ENCODE results near the gene DCAF8L2.
"Not testable (repeated sequence)": the region's sequence is repeated elsewhere in the genome, so short reads cannot be mapped to it uniquely, and the experiment has no call there.

Gene DCAF8L2

DNA sequence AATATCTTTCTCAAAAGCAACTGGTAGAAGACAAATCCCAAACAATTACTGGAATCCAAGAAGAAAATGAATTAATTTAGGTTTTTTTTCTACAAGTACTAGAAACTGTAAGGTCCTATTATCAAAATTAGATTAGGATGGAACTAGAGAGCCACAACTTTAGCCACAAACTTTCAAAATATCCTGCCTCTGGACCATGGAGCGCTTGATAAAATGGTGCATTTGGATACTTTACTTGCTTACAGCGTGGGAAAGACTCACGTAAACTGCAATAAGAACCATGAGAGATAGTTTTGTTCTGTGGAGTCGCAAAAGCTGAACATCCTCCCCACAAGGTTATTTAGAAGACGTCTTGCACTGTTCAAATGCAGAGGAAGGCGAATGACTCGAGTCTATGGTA, at the start of gene DCAF8L2:
Gene DCAF8L2, plus strand, starts transcription at position 301 of the 400 bp plus-strand sequence. CDS start 156,552 bp downstream, outside the sequence.
- no peak for DNase-seq

- not testable (repeated sequence) for DNase-seq
Observed at GRCh38 chrX:27541161-27541560, 49.0 kb upstream of the DCAF8L2 start.

DNA sequence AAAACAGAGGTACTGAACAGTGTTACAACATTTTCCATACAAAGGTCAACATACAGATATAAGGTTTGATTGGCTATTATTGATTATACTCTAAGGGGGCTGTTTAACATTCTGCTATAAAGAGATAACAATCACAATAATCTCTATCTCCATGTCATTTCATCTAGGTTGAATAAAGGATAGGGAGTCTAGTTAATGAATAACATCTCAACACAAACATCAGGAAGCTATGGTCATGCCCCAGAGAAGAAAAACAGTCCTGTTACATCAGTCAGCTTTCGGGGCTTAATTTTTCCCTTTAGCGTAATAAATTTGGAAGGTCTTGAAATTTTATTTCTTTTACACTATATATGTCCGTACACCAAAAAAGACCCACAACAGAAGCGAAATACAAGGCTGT, 41.5 kb upstream of the DCAF8L2 start:
- no peak for DNase-seq

DNA sequence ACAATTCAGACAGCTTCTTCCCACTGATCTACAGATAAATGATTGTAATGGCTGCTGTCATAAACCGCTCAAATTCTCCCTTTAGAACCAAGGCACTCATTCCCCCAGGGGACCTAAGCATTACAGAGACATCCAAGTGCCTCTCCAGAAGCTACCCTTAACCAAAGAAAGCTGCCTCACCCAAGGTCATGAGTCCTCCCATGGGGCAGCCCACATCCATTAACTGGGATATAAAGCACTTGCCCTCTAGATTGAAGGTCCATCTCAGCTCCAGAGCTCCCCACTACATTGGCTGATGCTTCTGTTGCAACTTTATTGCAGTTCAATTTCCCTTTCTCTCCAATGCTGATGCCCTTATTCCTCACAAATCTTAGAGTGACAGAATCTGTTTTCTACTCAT, 40.5 kb upstream of the DCAF8L2 start:
- no peak for DNase-seq

GRCh38 chrX:27555514-27555913, 34.6 kb upstream of the DCAF8L2 start:
- DNase-seq = peak in 1 of 2 donors; percentile 2

- DNase-seq = no peak
Observed at GRCh38 chrX:27565992-27566391, 24.2 kb upstream of the DCAF8L2 start.

- no peak for DNase-seq
Observed at GRCh38 chrX:27571164-27571563, 19.0 kb upstream of the DCAF8L2 start.

DNA sequence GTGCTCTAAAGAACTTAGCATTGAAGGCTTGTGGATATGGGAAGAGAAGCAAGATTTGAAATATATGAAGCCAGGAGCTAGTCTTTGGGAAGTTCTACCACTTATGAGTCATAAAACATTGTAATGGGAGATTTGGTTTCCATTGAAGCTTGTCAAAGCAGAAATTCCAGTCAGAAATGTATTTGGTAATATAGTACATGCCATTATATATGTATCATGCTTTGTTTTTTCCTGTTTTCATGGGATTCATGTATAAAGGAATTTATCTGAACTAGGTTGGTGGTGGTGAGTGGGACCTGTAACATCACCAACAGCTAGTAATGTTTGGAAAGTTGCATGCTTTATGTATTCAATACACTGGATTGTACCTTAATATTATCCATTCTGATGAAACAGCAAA, 14.6 kb upstream of the DCAF8L2 start:
- DNase-seq = no peak

GRCh38 chrX:27583976-27584375, 6.2 kb upstream of the DCAF8L2 start:
- no peak for DNase-seq

GRCh38 chrX:27591938-27592337, 1.8 kb downstream of the DCAF8L2 start:
- DNase-seq = no peak

DNA sequence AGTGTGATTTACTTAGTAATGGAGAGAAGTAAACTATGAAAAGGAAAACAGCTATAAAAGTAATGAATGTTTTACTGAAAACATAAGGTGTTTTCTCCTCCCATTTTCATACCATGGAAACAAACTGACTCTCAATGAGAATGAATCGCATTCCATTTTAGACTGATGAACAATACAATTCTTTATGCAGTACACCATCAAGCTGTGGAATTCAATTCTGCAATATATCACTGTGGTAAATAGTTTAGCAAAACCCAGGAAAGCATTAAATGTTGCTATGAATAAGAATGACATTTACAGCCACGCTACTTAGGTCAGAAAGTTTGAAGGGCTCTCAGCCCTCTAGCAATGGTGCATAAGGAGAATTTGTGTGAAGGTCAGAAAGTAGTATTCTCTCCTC, 7.4 kb downstream of the DCAF8L2 start:
- no peak for DNase-seq

DNA sequence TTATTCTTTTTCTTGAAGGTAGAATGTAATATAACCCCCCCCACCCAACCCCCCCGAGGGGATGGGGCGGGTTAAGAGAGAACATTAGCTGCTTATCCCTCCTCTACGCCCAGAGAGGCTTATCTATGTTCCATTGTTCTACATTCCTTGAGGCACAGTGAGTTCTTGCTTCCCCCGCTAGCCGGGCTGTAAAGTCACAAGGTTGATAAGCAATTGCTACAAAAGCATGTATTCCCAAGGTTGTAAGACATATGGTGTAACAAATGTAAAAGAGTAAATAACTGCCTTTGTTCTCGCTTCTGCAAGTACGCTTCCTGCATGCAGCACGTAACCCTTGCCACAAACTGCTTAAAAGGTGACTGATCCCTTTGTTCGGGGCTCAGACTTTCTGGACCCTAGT, 8.2 kb downstream of the DCAF8L2 start:
- DNase-seq = no peak

GRCh38 chrX:27599928-27600327, 9.8 kb downstream of the DCAF8L2 start:
- DNase-seq = no peak

DNA sequence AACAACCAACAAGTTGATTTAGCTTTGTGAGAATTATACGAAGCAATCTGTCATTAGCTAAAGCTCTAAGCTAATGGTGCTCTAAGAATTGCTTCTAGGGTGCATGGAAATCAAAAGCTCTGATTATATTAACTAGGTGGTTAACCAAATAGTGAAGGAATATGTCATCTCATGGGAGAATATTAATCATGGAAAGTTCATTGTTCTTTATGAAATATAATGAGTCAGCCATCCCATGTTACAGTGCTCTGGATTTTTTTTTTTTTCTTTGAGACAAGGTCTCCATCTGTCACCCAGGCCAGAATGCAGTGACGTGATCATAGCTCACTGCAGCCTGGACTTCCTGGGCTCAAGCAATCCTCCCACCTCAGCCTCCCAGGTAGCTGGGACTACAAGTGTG, 10.5 kb downstream of the DCAF8L2 start:
- no peak for DNase-seq

DNA sequence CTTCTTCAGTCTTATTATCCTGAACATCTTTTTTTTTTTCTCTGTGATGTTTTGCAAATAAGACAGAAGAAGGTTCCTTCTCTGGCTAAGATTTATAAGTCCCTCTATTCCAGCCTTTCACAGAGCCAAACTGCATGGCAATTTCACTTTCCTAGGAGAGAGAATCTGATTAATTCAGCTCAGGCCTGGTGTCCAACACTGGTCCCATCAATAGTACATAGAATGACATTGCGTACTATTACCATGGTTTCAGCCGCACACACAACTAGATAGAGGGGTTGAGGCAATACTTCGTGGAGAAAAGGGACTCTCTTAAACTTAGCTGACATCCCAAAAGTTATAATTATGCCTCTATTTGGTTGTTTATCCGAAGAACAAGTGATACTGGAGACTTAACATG, 18.5 kb downstream of the DCAF8L2 start:
- DNase-seq = no peak

DNA sequence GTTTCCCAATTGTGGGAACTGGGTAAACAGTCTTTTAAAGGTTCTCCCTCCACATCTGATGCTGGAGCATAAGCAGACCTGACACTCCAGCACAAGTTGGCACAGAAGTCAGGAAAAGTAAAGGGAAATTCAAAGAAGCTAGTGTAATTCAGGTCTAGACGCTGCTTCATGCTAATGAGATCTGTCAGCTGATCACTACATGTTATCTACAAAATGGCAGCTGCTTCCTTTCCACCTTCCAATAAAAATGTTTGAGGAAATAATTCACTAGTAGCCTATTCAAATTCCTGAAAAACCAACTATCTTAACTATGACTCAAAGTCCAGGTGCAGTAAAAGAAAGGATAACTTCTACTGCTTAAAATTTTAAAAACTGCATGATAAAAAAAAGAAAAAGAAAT, 29.3 kb downstream of the DCAF8L2 start:
- DNase-seq = no peak

DNA sequence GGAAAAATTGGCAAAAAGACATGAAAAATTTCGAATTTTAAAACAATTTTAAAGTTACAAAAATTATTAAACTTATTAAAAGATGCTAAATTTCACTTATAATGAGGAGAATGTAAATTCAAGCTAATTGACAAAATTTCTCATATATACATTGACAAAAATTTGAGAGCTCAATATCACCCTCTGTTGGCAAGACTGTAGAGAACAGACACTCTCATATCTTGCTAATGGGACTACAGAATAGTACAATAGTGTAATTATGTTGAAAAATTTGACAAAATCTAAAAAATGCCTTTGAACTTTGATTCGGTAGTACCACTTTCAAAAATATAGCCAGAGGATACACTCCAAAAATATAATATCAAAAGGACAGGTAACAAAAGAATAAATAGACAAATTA, 29.8 kb downstream of the DCAF8L2 start:
- DNase-seq = no peak

DNA sequence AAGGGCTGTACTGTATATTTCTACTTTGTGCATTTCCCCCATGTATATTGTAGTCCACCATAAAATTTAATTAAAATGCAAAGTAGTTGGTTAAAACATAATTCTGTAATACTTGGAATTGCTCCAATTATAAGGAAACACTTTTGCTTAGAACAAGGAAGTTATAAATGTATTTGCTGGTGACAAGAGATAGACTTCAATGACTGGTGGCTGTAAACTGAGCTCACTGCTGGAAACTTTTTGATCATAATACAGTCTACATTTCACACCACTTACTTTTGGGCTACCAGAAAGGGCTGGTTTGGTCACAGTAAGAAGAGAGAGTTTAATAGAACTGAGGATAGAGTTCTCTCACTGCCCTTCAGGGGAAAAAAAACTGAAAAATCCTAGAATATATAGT, 32.7 kb downstream of the DCAF8L2 start:
- no peak for DNase-seq

DNA sequence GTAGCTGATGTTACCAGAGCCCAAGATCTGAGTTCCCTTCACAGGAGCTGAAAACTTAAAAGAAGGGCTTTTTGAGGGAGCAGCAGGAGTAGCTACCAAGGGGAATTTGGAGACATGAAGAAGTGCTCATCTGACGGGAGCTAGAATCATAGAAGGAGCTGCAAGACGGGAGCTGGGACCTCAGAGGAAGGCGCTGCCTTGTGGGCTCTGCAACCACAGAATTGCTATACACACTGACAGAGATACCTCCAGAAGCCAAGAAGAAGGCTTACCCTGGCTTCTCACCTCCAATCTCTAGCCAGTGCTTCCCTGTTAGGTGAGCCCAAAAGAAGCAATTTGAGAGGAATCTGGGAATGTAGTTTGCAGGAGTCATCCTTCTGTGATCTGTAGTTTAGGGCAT, 35.9 kb downstream of the DCAF8L2 start:
- DNase-seq = no peak

GRCh38 chrX:27633328-27633727, 43.2 kb downstream of the DCAF8L2 start:
- no peak for DNase-seq

- no peak for DNase-seq
Observed at GRCh38 chrX:27656581-27656980, 66.4 kb downstream of the DCAF8L2 start.

- DNase-seq = no peak
Observed at GRCh38 chrX:27660878-27661277, 70.7 kb downstream of the DCAF8L2 start.

- no peak for DNase-seq
Observed at GRCh38 chrX:27671234-27671633, 81.1 kb downstream of the DCAF8L2 start.

GRCh38 chrX:27674491-27674890, 84.3 kb downstream of the DCAF8L2 start:
- DNase-seq = no peak

DNA sequence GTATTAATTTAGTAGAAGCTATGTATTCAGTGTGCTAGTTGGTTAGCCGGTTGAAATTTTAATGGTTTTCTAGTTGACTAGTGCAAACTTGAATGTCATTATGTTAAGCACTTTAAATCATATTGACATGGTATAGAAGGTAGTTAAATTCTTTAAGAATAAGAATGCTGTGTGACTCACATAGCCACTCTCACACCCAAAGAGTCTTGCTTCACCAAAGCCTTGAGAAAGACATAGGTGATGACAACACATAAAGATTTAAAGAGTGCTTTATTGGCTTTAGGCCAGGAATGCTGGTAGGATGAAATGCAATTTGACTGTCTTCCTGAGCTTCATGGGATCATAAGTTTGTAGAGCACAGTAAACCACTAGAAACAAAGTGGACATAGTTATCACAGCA, 85.3 kb downstream of the DCAF8L2 start:
- DNase-seq = no peak

DNA sequence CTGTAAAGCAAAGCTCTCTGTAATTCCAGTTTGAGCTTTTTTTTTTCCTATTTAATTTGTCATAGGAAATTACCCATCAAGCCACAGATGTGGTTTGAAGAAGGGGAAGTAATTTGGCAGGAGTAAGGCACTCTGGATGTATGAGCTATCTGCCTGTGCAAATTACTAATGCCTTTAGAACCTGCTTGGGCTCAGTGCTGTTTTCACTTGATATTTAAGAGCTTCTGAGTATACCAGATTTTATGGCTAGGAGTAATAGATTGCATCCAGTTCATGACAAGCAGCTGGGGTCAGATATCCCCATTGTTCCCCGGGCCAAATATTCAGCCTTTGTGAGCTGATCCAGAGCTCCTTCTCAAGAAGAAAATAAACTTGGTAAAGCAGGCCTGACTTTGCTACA, 89.1 kb downstream of the DCAF8L2 start:
- DNase-seq = no peak
